Uterus (tissue), 2 donors: Measurements from ENCODE around the gene BOD1.

Experiments used
- POLR2A ChIP-seq, 2 donors: fragments of 450-650 bp; IDR thresholded peaks; one replicate each; pipeline ENCODE4 v1.6.1; 2016; ENCODE audit warnings: antibody characterized with exemption in 2 of 2, mild to moderate bottlenecking in 1 of 2, moderate library complexity in 1 of 2
- TF ChIP-seq, protein P1 (sequence below), 4 experiments: fragments of 200-600 bp in 2 of 4; fragments of 450-650 bp in 2 of 4; sonication (generic) in 2 of 4; IDR thresholded peaks; one replicate each; pipeline ENCODE4 v1.5.1; 2016 to 2019; ENCODE audit warnings: antibody characterized with exemption in 4 of 4, mild to moderate bottlenecking in 2 of 4, moderate library complexity in 1 of 4

DNA sequence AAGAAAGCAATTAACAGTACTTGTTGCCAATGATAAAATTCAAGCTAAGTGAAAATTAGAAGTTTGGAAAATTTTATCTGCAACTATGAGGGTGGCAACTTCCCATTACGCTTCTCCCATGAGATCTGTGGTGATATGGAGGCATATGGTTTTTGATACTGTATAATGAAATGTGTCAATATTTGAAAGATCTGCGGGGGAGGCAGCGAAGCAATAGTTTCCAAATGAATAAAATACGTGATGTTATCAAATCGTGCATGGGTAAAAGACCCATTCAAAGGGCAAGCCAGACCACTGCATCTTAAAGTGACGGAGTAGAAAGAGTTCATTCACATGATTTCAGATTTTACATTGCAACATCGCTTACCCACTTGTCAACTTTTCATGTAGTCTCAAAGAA is 20.9 kb upstream of the BOD1 start:
- TF ChIP-seq, protein P1, sequence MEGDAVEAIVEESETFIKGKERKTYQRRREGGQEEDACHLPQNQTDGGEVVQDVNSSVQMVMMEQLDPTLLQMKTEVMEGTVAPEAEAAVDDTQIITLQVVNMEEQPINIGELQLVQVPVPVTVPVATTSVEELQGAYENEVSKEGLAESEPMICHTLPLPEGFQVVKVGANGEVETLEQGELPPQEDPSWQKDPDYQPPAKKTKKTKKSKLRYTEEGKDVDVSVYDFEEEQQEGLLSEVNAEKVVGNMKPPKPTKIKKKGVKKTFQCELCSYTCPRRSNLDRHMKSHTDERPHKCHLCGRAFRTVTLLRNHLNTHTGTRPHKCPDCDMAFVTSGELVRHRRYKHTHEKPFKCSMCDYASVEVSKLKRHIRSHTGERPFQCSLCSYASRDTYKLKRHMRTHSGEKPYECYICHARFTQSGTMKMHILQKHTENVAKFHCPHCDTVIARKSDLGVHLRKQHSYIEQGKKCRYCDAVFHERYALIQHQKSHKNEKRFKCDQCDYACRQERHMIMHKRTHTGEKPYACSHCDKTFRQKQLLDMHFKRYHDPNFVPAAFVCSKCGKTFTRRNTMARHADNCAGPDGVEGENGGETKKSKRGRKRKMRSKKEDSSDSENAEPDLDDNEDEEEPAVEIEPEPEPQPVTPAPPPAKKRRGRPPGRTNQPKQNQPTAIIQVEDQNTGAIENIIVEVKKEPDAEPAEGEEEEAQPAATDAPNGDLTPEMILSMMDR (IDR thresholded peaks at IDR 0.05), result no peak
- no peak for TF ChIP-seq POLR2A (IDR thresholded peaks at IDR 0.05)
